K562 (cell line): Measurements from ENCODE around the gene GLRA2. TPM values are rescaled to one million over a fixed set of nuclear protein-coding genes. Genes with fewer than 3 reads are reported as not detected.

Experiments used
- ATAC-seq: fragments of 200-7000 bp; cut with Tn5 transposase; 3 replicates; pipeline ENCODE4 v1.9.1; 2020; ENCODE audit warnings: moderate library complexity
- BruUV-seq: library from RNA; stranded (reverse); fragments of 400-500 nt; replicated peaks from 2 replicates; lab custom pipeline; 2021; lab: Mats Ljungman, UMichigan
- CTCF ChIA-PET: fragments of 300-600 bp; formaldehyde crosslinking; extraction: SDS; loops from one replicate; lab custom pipeline; 2021; ENCODE audit warnings: low intra/inter-chr PET ratio; lab: Yijun Ruan, JAX
- POLR2A ChIA-PET: fragments of 300-600, 350-650 bp; sonication (Branson Sonifier 250); formaldehyde crosslinking; extraction: SDS; loops from one replicate; lab custom pipeline; 2021; ENCODE audit warnings: antibody characterized with exemption, inconsistent platforms; lab: Yijun Ruan, JAX
- DNase-seq, 4 experiments: peaks; one replicate each; pipeline versions ENCODE4 v3.0.0 to v3.0.0-alpha.2; 2011 to 2018; ENCODE audit warnings: low spot score in 3 of 4, mixed read lengths in 3 of 4; ENCODE audit errors: extremely low read depth in 1 of 4
- FAIRE-seq: peaks from 2 replicates; lab custom pipeline; 2011; peaks lifted over from hg19 to GRCh38; lab: Jason Lieb, UNC
- H2AFZ ChIP-seq: 2 replicates; pipeline ENCODE4 v1.6.0; 2011; ENCODE audit warnings: low read depth, low read length, control low read depth, inconsistent platforms
- H3K27ac ChIP-seq: fragments of 200-600 bp; 3 replicates; pipeline ENCODE4 v1.8.0; 2011; ENCODE audit warnings: low read depth, mild to moderate bottlenecking, control low read depth, inconsistent platforms, low read length, moderate library complexity, mixed read lengths; ENCODE audit errors: extremely low read depth
- H3K27me3 ChIP-seq, 2 experiments: fragments of 300-600 bp in 1 of 2; 2 replicates in 1 of 2; 3 replicates in 1 of 2; pipeline versions ENCODE4 v1.6.0 to v1.8.0; 2011; ENCODE audit warnings: inconsistent platforms in 2 of 2, low read length in 2 of 2, mild to moderate bottlenecking in 1 of 2, mixed read lengths in 1 of 2, moderate library complexity in 1 of 2; ENCODE audit not compliant: control insufficient read depth in 2 of 2, insufficient read depth in 2 of 2
- H3K36me3 ChIP-seq: fragments of 300-600 bp; 3 replicates; pipeline ENCODE4 v1.8.0; 2011; ENCODE audit warnings: mild to moderate bottlenecking, low read length, inconsistent platforms; ENCODE audit not compliant: control insufficient read depth, insufficient read depth
- H3K4me1 ChIP-seq, 2 experiments: fragments of 200-600 bp in 1 of 2; replicated peaks in 1 of 2; 2 replicates in 1 of 2; 3 replicates in 1 of 2; pipeline versions ENCODE4 v1.5.1 to v1.8.0; 2011; ENCODE audit warnings: inconsistent platforms in 2 of 2, low read length in 2 of 2, mild to moderate bottlenecking in 1 of 2, mixed read lengths in 1 of 2, moderate library complexity in 1 of 2; ENCODE audit not compliant: control insufficient read depth in 2 of 2, insufficient read depth in 2 of 2
- H3K4me2 ChIP-seq: 2 replicates; pipeline ENCODE4 v1.6.1; 2011; ENCODE audit warnings: low read length, control low read depth, inconsistent platforms, mixed read lengths; ENCODE audit not compliant: insufficient read depth
- H3K4me3 ChIP-seq: fragments of 200-600 bp; sonication (generic), shearing (Covaris generic); 2 replicates; pipeline ENCODE4 v1.5.1; 2016; ENCODE audit warnings: control low read depth, inconsistent platforms
- H3K79me2 ChIP-seq: fragments of 200-600 bp; 3 replicates; pipeline ENCODE4 v1.8.0; 2011; ENCODE audit warnings: low read length, inconsistent platforms; ENCODE audit not compliant: control insufficient read depth, insufficient read depth
- H3K9ac ChIP-seq, 2 experiments: 2 replicates each; pipeline versions ENCODE4 v1.6.0 to v1.6.1; 2011; ENCODE audit warnings: low read depth in 2 of 2, low read length in 2 of 2, control low read depth in 1 of 2, inconsistent platforms in 1 of 2, mild to moderate bottlenecking in 1 of 2, mixed read lengths in 1 of 2; ENCODE audit not compliant: insufficient read depth in 1 of 2
- H3K9me1 ChIP-seq: one replicate; pipeline ENCODE4 v1.6.0; 2011; ENCODE audit warnings: inconsistent platforms, mild to moderate bottlenecking, low read length, moderate library complexity; ENCODE audit not compliant: control insufficient read depth, insufficient read depth
- H3K9me3 ChIP-seq: replicated peaks from 2 replicates; pipeline ENCODE4 v1.5.1; 2011; ENCODE audit warnings: low read depth, low read length, inconsistent platforms; ENCODE audit not compliant: control insufficient read depth, insufficient read depth
- H4K20me1 ChIP-seq: replicated peaks from 2 replicates; pipeline ENCODE4 v1.6.1; 2011; ENCODE audit warnings: low read length, inconsistent platforms, mixed read lengths; ENCODE audit not compliant: control insufficient read depth, insufficient read depth
- CCAR2 ChIP-seq: fragments of 200-400 bp; formaldehyde crosslinking; IDR thresholded peaks from 2 replicates; pipeline ENCODE4 v1.6.1; 2017; ENCODE audit warnings: mild to moderate bottlenecking, low read depth, low read length
- CHD1 ChIP-seq: fragments of 200-600 bp; sonication (generic); IDR thresholded peaks from one replicate; pipeline ENCODE4 v1.6.1; 2012; ENCODE audit warnings: mild to moderate bottlenecking, moderate library complexity, low read length, inconsistent platforms
- FIP1L1 ChIP-seq: fragments of 200-400 bp; formaldehyde crosslinking; IDR thresholded peaks from 2 replicates; pipeline ENCODE4 v1.6.1; 2018; ENCODE audit warnings: mild to moderate bottlenecking, low read depth, low read length; ENCODE audit not compliant: poor library complexity, severe bottlenecking
- FOXJ3 ChIP-seq: sonication (generic); formaldehyde crosslinking; IDR thresholded peaks from 2 replicates; pipeline ENCODE4 v1.4.0; 2020; ENCODE audit warnings: mild to moderate bottlenecking, missing genetic modification reagents
- HNRNPUL1 ChIP-seq: fragments of 200-400 bp; formaldehyde crosslinking; IDR thresholded peaks from 2 replicates; pipeline ENCODE4 v1.6.1; 2017; ENCODE audit warnings: low read length
- MAFF ChIP-seq: IDR thresholded peaks from 2 replicates; pipeline ENCODE4 v1.6.1; 2012; ENCODE audit warnings: low read length, improper control_type of control experiment
- NR2C1 ChIP-seq, 2 experiments: fragments of 450-650 bp; IDR thresholded peaks; 2 replicates each; pipeline ENCODE4 v1.6.1; 2017; ENCODE audit warnings: mild to moderate bottlenecking in 2 of 2, antibody characterized with exemption in 1 of 2, inconsistent platforms in 1 of 2, missing compliant biosample characterization in 1 of 2, missing genetic modification characterization in 1 of 2
- TARDBP ChIP-seq: fragments of 450-650 bp; IDR thresholded peaks from 2 replicates; pipeline ENCODE4 v1.6.1; 2016
- ZNF354B ChIP-seq: fragments of 250-450 bp; sonication (Bioruptor Pico); IDR thresholded peaks from 2 replicates; pipeline ENCODE4 v1.4.0; 2020
- WGBS: fragments of 100-300 bp; shearing (Covaris generic); methylation state at CpG from one replicate; pipeline ENCODE4 v1.1.6; 2016; ENCODE audit warnings: low coverage, mixed read lengths; ENCODE audit not compliant: insufficient coverage; ENCODE audit errors: missing lambda C conversion rate; 5-methylcytosine and 5-hydroxymethylcytosine counted together
- in situ Hi-C: fragments of 300-500 bp; cut with MboI; formaldehyde crosslinking; loops from 4 replicates; pipeline ENCODE4 v1.15.0; 2018; ENCODE audit warnings: inconsistent platforms, mixed read lengths
- intact Hi-C: fragments of 100-400 bp; cut with micrococcal nuclease; formaldehyde crosslinking; loops from 2 replicates; pipeline ENCODE4 v1.14.2; 2022
- polyA plus RNA-seq, 8 experiments: library from polyadenylated mRNA; depleted of rRNA in 4 of 8; stranded (reverse) in 5 of 8; unstranded in 3 of 8; fragments of >200 nt; fragmentation: Nextera tagmentation in 2 of 8; fragmentation: Illumina TruSeq in 1 of 8; extraction: Ambion mirVana in 2 of 8; extraction: Trizol in 1 of 8; gene quantifications; 2 replicates each; pipeline versions ENCODE4 v1.2.1 to v1.2.3, GENCODE V29; 2011 to 2014; ENCODE audit warnings: inconsistent platforms in 1 of 8, missing spikeins in 1 of 8
- total RNA-seq, 7 experiments: library from RNA; depleted of rRNA in 6 of 7; stranded (reverse); fragments of >200 nt in 6 of 7; fragmentation: Illumina TruSeq in 2 of 7; extraction: Trizol in 2 of 7; gene quantifications; 2 replicates each; pipeline versions ENCODE4 v1.2.1 to v1.2.3, GENCODE V29; 2011 to 2021; ENCODE audit warnings: low replicate concordance in 1 of 7
- TF ChIP-seq, protein P1 (sequence below): fragments of 250-450 bp; sonication (Bioruptor Pico); IDR thresholded peaks from 2 replicates; pipeline ENCODE4 v1.9.0; 2021; ENCODE audit warnings: mild to moderate bottlenecking, inconsistent platforms
- TF ChIP-seq, protein P2 (sequence below): IDR thresholded peaks from 3 replicates; pipeline ENCODE4 v1.6.1; 2011; ENCODE audit warnings: borderline replicate concordance, mild to moderate bottlenecking, moderate library complexity; ENCODE audit not compliant: insufficient read length; ENCODE audit errors: extremely low read depth
- TF ChIP-seq, protein P3 (sequence below): fragments of 250-450 bp; sonication (Bioruptor Pico); IDR thresholded peaks from 2 replicates; pipeline ENCODE4 v1.5.0; 2020; ENCODE audit warnings: mild to moderate bottlenecking
- TF ChIP-seq, protein P4 (sequence below): fragments of 250-450 bp; sonication (Bioruptor Pico); IDR thresholded peaks from 2 replicates; pipeline ENCODE4 v1.4.0; 2020; ENCODE audit warnings: mild to moderate bottlenecking

Gene GLRA2
- total and polyA plus RNA-seq, 9 of the 15 experiments (the other 6 are each of a cell fraction or from before 2014, with no cell fraction given): not detected

DNA sequence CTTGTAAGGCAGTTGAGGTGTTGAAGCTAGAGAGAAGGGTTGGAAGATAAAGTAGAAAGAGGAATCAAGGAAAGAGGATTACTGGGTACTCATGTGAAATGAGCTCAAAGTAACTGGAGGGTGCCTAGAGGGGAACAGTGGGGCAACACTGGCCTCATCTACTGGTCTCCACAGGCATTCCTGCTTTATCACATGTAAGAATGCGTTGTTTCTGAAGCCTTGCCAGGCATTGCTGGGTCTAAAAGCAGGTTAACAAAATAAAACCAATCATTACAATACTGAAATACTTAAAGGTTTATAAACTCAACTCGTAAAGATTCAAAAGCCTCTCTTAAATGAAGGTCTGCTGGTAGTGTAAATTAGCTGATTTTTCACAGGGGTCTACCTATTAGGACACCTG is 247.6 kb downstream of the GLRA2 start (continued):
- TF ChIP-seq, protein P1, sequence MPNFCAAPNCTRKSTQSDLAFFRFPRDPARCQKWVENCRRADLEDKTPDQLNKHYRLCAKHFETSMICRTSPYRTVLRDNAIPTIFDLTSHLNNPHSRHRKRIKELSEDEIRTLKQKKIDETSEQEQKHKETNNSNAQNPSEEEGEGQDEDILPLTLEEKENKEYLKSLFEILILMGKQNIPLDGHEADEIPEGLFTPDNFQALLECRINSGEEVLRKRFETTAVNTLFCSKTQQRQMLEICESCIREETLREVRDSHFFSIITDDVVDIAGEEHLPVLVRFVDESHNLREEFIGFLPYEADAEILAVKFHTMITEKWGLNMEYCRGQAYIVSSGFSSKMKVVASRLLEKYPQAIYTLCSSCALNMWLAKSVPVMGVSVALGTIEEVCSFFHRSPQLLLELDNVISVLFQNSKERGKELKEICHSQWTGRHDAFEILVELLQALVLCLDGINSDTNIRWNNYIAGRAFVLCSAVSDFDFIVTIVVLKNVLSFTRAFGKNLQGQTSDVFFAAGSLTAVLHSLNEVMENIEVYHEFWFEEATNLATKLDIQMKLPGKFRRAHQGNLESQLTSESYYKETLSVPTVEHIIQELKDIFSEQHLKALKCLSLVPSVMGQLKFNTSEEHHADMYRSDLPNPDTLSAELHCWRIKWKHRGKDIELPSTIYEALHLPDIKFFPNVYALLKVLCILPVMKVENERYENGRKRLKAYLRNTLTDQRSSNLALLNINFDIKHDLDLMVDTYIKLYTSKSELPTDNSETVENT (CRISPR knock-in tag): no peak

DNA sequence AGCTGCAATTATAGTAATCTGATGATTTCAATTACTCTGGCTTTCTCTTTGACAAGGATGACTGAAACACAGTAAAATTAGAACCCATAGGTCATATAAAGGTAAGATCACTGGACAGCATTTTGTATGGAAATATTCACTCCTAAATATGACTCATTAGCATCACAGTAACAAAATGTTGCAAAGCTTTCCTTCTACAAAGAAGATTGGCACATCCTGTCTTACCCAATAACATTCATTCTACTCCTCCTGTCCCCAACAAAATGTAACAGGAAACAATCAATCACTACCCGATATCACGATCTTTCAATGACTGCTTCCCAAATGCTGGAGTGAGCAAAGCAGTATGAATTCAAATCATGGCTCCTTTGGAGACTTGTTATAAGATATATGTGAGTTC is 248.2 kb downstream of the GLRA2 start:
- WGBS: no CpG with 5 or more reads among the region's 2 CpGs
- Histone ChIP-seq H3K4me3 (no peak overlapping the region), H3K27ac (no peak overlapping the region), H4K20me1 (no peaks in the 10 kb centered on the region), H2AFZ (no peak overlapping the region), H3K4me1 (no peaks in the 10 kb centered on the region), H3K4me2 (no peak overlapping the region), H3K27me3 (no peaks in the 10 kb centered on the region), H3K9ac (no peak overlapping the region), H3K79me2 (no peaks in the 10 kb centered on the region), H3K9me1 (no peaks in the 10 kb centered on the region), H3K9me3 (no peaks in the 10 kb centered on the region), H3K36me3 (no peaks in the 10 kb centered on the region)
- ChIA-PET POLR2A (no interaction called here), CTCF (no interaction called here)
- ATAC-seq (no peak), FAIRE-seq (no peak), DNase-seq (no peak)
- intact Hi-C loops: no loop called here
- in situ Hi-C loops: no loop called here
- BruUV-seq: no TSS peak
- TF ChIP-seq CCAR2: no peak
- TF ChIP-seq NR2C1 (IDR thresholded peaks at IDR 0.05): no peak
- TF ChIP-seq NR2C1 (tag; IDR thresholded peaks at IDR 0.05): no peak
- no peak for TF ChIP-seq CHD1
- no peak for TF ChIP-seq MAFF
- TF ChIP-seq FOXJ3 (CRISPR knock-in tag): no peak
- TF ChIP-seq, protein P2, sequence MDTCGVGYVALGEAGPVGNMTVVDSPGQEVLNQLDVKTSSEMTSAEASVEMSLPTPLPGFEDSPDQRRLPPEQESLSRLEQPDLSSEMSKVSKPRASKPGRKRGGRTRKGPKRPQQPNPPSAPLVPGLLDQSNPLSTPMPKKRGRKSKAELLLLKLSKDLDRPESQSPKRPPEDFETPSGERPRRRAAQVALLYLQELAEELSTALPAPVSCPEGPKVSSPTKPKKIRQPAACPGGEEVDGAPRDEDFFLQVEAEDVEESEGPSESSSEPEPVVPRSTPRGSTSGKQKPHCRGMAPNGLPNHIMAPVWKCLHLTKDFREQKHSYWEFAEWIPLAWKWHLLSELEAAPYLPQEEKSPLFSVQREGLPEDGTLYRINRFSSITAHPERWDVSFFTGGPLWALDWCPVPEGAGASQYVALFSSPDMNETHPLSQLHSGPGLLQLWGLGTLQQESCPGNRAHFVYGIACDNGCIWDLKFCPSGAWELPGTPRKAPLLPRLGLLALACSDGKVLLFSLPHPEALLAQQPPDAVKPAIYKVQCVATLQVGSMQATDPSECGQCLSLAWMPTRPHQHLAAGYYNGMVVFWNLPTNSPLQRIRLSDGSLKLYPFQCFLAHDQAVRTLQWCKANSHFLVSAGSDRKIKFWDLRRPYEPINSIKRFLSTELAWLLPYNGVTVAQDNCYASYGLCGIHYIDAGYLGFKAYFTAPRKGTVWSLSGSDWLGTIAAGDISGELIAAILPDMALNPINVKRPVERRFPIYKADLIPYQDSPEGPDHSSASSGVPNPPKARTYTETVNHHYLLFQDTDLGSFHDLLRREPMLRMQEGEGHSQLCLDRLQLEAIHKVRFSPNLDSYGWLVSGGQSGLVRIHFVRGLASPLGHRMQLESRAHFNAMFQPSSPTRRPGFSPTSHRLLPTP: no peak
- TF ChIP-seq, protein P3, sequence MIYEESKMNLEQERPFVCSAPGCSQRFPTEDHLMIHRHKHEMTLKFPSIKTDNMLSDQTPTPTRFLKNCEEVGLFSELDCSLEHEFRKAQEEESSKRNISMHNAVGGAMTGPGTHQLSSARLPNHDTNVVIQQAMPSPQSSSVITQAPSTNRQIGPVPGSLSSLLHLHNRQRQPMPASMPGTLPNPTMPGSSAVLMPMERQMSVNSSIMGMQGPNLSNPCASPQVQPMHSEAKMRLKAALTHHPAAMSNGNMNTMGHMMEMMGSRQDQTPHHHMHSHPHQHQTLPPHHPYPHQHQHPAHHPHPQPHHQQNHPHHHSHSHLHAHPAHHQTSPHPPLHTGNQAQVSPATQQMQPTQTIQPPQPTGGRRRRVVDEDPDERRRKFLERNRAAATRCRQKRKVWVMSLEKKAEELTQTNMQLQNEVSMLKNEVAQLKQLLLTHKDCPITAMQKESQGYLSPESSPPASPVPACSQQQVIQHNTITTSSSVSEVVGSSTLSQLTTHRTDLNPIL: no peak
- TF ChIP-seq HNRNPUL1: no peak
- TF ChIP-seq FIP1L1: no peak
- TF ChIP-seq, protein P4, sequence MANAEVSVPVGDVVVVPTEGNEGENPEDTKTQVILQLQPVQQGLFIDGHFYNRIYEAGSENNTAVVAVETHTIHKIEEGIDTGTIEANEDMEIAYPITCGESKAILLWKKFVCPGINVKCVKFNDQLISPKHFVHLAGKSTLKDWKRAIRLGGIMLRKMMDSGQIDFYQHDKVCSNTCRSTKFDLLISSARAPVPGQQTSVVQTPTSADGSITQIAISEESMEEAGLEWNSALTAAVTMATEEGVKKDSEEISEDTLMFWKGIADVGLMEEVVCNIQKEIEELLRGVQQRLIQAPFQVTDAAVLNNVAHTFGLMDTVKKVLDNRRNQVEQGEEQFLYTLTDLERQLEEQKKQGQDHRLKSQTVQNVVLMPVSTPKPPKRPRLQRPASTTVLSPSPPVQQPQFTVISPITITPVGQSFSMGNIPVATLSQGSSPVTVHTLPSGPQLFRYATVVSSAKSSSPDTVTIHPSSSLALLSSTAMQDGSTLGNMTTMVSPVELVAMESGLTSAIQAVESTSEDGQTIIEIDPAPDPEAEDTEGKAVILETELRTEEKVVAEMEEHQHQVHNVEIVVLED (CRISPR knock-in tag): no peak
- no peak for TF ChIP-seq TARDBP
- no peak for TF ChIP-seq ZNF354B (CRISPR knock-in tag)
